ENCODE data around the gene COX15.

DNA sequence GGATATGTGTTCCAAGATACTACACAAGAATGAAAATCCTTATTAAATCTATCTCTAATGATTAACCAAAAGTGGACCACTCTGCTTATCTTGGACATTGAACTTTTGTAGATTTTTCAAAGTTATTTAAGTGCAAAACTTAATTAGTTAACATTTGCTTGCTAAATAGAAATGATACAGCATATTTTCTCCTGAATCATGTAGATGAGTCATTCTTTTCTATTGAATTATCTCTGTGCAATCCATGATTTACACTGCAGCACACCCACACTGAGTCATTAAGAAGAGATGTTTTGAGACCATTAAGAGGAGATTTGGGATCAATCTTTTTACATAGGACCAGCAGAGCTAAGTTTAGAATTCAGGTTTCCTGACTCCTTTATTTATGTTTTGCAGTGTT, 43.9 kb upstream of the COX15 start:
- TF ChIP-seq, protein P1, sequence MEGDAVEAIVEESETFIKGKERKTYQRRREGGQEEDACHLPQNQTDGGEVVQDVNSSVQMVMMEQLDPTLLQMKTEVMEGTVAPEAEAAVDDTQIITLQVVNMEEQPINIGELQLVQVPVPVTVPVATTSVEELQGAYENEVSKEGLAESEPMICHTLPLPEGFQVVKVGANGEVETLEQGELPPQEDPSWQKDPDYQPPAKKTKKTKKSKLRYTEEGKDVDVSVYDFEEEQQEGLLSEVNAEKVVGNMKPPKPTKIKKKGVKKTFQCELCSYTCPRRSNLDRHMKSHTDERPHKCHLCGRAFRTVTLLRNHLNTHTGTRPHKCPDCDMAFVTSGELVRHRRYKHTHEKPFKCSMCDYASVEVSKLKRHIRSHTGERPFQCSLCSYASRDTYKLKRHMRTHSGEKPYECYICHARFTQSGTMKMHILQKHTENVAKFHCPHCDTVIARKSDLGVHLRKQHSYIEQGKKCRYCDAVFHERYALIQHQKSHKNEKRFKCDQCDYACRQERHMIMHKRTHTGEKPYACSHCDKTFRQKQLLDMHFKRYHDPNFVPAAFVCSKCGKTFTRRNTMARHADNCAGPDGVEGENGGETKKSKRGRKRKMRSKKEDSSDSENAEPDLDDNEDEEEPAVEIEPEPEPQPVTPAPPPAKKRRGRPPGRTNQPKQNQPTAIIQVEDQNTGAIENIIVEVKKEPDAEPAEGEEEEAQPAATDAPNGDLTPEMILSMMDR (IDR thresholded peaks at IDR 0.05) = no peak
- no peak for TF ChIP-seq POLR2A (IDR thresholded peaks at IDR 0.05)

Data from adrenal gland (tissue), 5 donors.